NOMO-1 treated with DMSO at 0.1 percent for 48 hours (cell line): Measurements from ENCODE around the gene MACROH2A1.

Experiments
- DNase-seq: peaks from one replicate; lab custom pipeline; 2025; ENCODE audit not compliant: unreplicated experiment; lab: John Stamatoyannopoulos, UW

Gene MACROH2A1

DNA sequence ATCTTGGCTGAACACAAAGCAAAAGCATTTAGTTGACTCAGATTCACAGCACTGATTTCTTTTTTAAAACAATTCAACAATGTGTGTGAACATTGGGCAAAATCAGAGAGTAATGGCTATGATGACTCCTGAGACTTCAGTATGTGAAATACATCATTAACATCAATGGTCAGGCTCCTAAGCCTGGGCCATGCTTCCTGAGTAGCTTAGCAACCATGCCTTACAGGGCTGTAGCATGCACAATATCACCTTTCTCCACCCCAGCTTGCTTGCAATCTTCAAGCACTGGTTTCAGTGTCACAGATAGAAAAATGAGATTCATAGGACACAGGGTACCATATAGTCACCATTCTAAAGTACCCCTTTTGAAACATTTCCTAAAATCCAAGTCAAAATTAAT, 41.3 kb downstream of the MACROH2A1 start:
- no peak for DNase-seq

GRCh38 chr5:135356522-135357318, 42.3 kb downstream of the MACROH2A1 start:
- DNase-seq = no peak

GRCh38 chr5:135355169-135355568, 43.9 kb downstream of the MACROH2A1 start:
- DNase-seq = no peak

DNA sequence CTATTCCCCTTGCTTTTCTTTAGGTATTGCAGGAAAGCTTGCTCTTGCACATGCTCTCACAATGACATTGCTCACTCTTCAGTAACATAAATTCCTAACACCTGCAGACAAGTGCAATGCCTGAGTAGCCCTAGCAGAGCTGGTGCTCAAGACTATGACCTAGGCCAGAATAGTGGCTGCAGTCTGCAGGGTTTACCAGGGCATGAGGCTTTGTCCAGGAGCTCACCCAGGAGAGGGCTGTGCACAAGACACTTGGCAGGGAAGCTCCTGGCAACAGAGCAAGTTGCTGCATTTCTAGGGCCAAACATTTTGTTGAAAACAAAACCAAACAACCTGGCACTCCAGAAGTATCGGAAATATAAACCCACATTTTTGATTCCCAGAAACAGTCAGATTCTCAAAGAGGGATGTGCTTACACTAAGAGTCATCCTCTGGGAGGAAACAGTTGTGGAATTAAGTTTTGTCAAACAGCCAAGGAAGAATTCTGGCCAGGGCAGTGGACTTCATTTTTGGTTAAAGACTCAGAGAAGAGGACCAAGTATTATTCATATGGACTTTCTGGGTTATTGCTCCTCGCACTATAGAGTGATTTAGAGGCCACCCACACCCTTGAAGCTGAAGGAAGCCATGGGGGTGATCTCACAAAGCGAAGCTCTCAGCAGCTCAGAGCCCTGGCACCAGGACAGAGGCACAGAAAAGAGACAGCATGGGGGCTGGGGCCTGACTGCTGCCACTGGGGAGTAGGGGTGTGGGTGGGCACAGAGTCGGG, 44.9 kb downstream of the MACROH2A1 start:
- DNase-seq = no peak

DNA sequence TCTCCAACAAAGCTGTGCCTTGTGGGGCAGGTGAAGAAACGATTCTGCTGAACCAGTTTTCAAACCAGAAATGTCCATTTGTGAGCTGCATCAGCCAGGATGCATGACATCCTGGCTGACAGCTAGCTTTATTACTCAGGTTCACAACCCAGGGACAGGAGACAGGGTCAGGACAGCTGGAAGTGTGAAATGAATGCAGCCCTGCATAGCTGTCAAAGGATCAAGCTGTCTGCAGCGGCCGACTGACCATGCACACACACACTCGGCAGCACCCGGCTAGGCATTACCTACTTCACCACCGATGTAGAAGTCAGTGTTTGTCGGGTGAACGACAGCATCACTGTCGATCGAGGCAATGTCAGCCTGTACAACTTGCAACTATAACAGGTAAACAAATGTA, 48.5 kb downstream of the MACROH2A1 start:
- DNase-seq = no peak

GRCh38 chr5:135349886-135350285, 49.1 kb downstream of the MACROH2A1 start:
- no peak for DNase-seq

DNA sequence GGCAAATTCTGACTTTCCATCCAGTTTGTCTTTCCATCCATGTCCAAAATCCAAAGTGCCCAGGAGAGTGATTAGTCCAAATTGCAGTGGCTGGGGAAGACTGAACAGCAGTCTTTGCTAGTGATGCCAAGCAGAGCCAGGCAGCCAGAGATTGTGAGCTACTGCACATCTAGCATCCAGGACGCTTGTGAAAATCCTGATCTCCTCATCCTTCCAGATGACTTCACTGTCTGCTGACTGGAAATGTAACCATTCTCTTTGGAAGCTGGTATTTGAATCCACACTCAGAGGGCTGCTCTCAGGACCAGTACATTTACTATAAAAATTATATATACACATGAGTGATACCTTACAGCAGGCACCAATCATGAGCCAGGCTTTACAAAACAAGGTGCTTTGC, 49.6 kb downstream of the MACROH2A1 start:
- no peak for DNase-seq

GRCh38 chr5:135348918-135349317, 50.1 kb downstream of the MACROH2A1 start:
- DNase-seq = no peak

GRCh38 chr5:135347392-135347791, 51.6 kb downstream of the MACROH2A1 start:
- no peak for DNase-seq

- peak; percentile 8 for DNase-seq
These were observed 52.9 kb downstream of the MACROH2A1 start for GRCh38 chr5:135345956-135346731.

DNA sequence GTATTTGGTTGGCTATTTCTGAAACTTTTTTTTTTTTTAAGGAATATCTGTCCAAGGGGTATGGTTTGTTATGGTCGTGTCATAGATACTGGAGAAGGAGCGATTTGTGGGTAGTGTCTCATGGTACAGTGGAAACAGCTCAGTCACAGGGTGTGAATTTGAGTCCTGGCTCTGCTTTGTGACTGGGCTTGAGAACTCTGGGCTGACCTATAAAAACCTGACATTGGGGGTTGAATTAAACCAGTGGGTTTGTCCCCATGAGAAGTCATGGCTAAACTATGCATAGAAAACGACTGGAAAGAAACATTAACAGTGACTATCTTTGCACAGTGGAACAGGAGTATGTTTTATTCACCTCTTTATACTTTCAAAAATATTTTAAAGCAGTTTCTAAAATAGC, 54.7 kb downstream of the MACROH2A1 start:
- DNase-seq = no peak

DNA sequence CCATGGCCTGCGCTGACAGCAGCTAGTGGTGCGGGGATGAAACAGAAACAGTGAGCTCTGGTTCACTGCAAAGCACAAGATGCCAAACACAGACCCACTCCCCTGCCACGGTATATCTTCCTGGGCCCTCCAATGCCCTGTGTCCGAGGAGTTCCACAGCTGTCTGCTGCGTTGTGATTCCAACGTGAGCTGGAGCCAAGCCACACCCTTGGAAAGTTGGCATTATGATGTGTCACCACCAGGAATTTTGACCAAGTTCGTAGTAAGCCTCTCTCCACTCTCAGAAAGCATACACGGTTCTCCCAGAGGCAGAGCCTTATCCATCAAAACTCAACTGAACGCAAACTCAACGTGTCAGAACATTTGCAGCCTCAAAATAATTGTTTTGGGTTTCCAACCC, 55.6 kb downstream of the MACROH2A1 start:
- DNase-seq = no peak

DNA sequence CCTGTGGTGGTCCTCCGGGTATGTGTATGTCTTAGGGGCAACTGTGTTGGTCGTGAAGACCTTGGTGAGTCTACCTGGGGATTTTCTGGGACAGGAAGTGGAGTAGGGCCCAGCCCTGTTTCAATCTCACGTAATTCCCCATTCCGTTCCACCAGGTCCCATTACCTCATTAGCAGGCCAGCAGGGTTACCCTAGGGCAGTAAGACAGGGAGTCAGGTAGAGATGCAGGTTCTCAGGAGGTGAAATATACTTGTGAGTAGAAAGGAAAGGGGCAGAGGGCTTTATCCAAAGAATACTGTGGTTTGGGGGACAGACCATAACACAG, 56.5 kb downstream of the MACROH2A1 start:
- DNase-seq = no peak

- DNase-seq = no peak
These were observed 57.1 kb downstream of the MACROH2A1 start for GRCh38 chr5:135341696-135342550.

DNA sequence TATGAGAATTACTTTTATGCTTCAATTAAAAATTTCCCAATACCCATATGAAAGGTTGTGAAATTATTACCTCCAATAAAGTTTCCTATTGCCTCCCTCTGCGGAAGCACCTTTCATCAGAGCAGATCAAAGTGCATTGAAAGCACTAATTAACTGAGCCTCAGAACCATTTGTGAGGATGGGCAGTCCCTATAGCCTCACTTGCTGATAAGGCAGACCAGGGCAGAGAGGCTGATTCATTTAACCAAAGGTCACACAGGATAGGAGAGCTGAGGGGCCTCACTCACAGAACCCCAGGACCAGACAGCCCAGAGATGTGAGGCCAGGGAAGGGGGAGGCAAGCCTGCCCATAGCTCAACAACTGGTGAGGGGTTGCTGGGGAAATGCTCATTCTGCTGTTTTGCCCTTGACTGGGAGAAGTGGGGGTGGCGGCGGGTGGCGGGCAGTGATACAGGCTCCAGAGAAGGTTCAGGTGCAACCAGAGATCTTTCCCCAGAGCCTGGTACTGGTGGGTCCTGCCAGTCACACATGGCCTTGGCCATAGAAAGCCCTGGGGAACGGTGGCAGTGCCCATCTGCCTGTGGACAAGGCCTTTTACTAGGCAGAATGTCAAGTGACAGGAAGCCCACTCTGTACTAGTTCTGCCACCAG, 57.9 kb downstream of the MACROH2A1 start:
- DNase-seq = no peak

DNA sequence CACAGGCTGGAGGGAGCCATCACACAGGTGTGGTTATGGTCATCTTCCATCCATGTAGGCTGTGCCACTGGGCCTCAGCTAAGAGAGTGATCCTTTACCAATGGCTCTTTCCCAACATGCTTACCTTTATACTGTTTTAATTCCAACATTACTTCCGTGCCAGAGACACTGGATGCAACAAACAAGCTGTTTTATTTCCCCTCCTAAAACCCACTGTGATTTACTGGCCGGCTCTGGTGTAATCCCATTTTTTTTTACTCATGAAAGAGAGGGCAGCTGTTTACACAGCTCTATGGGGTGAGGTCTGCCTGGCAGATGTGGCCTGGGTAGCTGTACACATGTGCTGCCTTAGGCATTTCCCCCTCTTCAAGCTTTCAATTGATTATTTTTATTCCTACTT, 58.5 kb downstream of the MACROH2A1 start:
- no peak for DNase-seq

GRCh38 chr5:135339623-135340022, 59.4 kb downstream of the MACROH2A1 start:
- no peak for DNase-seq

GRCh38 chr5:135339189-135339588, 59.8 kb downstream of the MACROH2A1 start:
- DNase-seq = no peak

GRCh38 chr5:135337064-135337463, 62.0 kb downstream of the MACROH2A1 start:
- DNase-seq = no peak
